SK-N-SH (cell line): ENCODE data around the gene SLITRK5. TPM values are rescaled to one million over a fixed set of nuclear protein-coding genes. Genes with fewer than 3 reads are reported as not detected.

Experiments
- CTCF ChIA-PET: fragments of 300-600, 350-600 bp; formaldehyde crosslinking; extraction: SDS; loops from one replicate; lab custom pipeline; 2021; lab: Yijun Ruan, JAX
- POLR2A ChIA-PET: fragments of 350-600 bp; sonication (Branson Sonifier 250); formaldehyde crosslinking; extraction: SDS; loops from one replicate; lab custom pipeline; 2020; ENCODE audit warnings: antibody characterized with exemption, inconsistent platforms; lab: Yijun Ruan, JAX
- DNase-seq: peaks from one replicate; pipeline ENCODE4 v3.0.0; 2012
- H2AFZ ChIP-seq: fragments of 200-600 bp; sonication (generic); 2 replicates; pipeline ENCODE4 v1.8.1; 2016; ENCODE audit warnings: antibody characterized with exemption, mild to moderate bottlenecking, low read depth
- H3F3A ChIP-seq: fragments of 200-600 bp; sonication (generic); replicated peaks from 2 replicates; pipeline ENCODE3; 2016; ENCODE audit warnings: antibody characterized with exemption, mild to moderate bottlenecking; ENCODE audit not compliant: insufficient read depth
- H3K27ac ChIP-seq, 2 experiments: fragments of 200-500 bp in 1 of 2; fragments of 200-600 bp in 1 of 2; sonication (Bioruptor generic) in 1 of 2; sonication (generic), shearing (Covaris generic) in 1 of 2; 2 replicates each; pipeline versions ENCODE4 v1.5.1 to v1.6.1; 2014 to 2016; ENCODE audit warnings: low read depth in 2 of 2, inconsistent platforms in 1 of 2, low read length in 1 of 2, mild to moderate bottlenecking in 1 of 2, mixed read lengths in 1 of 2
- H3K27me3 ChIP-seq: fragments of 200-600 bp; sonication (generic), shearing (Covaris generic); 2 replicates; pipeline ENCODE4 v1.6.1; 2016; ENCODE audit warnings: mixed run types; ENCODE audit not compliant: insufficient read depth
- H3K36me3 ChIP-seq, 2 experiments: fragments of 200-500 bp in 1 of 2; fragments of 200-600 bp in 1 of 2; sonication (Bioruptor generic) in 1 of 2; sonication (generic) in 1 of 2; replicated peaks in 1 of 2; 2 replicates each; pipeline versions ENCODE3 to v1.5.1; 2014 to 2016; ENCODE audit warnings: low read length in 1 of 2, mild to moderate bottlenecking in 1 of 2; ENCODE audit not compliant: insufficient read depth in 2 of 2, control insufficient read depth in 1 of 2
- H3K4me1 ChIP-seq, 2 experiments: fragments of 200-500 bp in 1 of 2; fragments of 200-600 bp in 1 of 2; sonication (Bioruptor generic) in 1 of 2; sonication (generic), shearing (Covaris generic) in 1 of 2; 2 replicates each; pipeline versions ENCODE4 v1.5.1 to v1.6.1; 2014 to 2016; ENCODE audit warnings: low read depth in 1 of 2, low read length in 1 of 2, mixed run types in 1 of 2; ENCODE audit not compliant: insufficient read depth in 2 of 2, control insufficient read depth in 1 of 2
- H3K4me2 ChIP-seq: fragments of 200-600 bp; sonication (generic), shearing (Covaris generic); 2 replicates; pipeline ENCODE4 v1.6.1; 2017; ENCODE audit warnings: mixed run types
- H3K4me3 ChIP-seq, 2 experiments: fragments of 200-500 bp in 1 of 2; fragments of 200-600 bp in 1 of 2; sonication (Bioruptor generic) in 1 of 2; sonication (generic), shearing (Covaris generic) in 1 of 2; 2 replicates each; pipeline versions ENCODE4 v1.5.1 to v1.8.1; 2014 to 2016; ENCODE audit warnings: low read depth in 2 of 2, inconsistent platforms in 1 of 2, low read length in 1 of 2, mild to moderate bottlenecking in 1 of 2, mixed read lengths in 1 of 2, moderate library complexity in 1 of 2
- H3K79me2 ChIP-seq: fragments of 200-600 bp; sonication (generic); 2 replicates; pipeline ENCODE4 v1.8.1; 2017; ENCODE audit warnings: mild to moderate bottlenecking; ENCODE audit not compliant: insufficient read depth
- H3K9ac ChIP-seq: fragments of 200-600 bp; sonication (generic); 2 replicates; pipeline ENCODE4 v1.6.1; 2017; ENCODE audit warnings: mixed run types
- H3K9me2 ChIP-seq: fragments of 200-600 bp; sonication (generic); 2 replicates; pipeline ENCODE4 v1.6.1; 2017; ENCODE audit warnings: mixed run types
- H3K9me3 ChIP-seq: fragments of 200-600 bp; sonication (generic); 2 replicates; pipeline ENCODE4 v1.6.1; 2017; ENCODE audit warnings: mixed run types, mild to moderate bottlenecking, moderate library complexity
- H4K20me1 ChIP-seq: fragments of 200-600 bp; sonication (generic); 2 replicates; pipeline ENCODE4 v1.6.1; 2017; ENCODE audit warnings: mild to moderate bottlenecking, mixed run types; ENCODE audit not compliant: insufficient read depth
- ELF1 ChIP-seq: IDR thresholded peaks from 2 replicates; pipeline ENCODE4 v1.4.0; 2012
- EZH2phosphoT487 ChIP-seq: fragments of 200-600 bp; sonication (generic); IDR thresholded peaks from 2 replicates; pipeline ENCODE4 v1.6.1; 2017; ENCODE audit warnings: low read depth, mixed run types, mild to moderate bottlenecking, antibody characterized with exemption, moderate library complexity, borderline replicate concordance
- FOSL2 ChIP-seq: IDR thresholded peaks from 2 replicates; pipeline ENCODE4 v1.4.0; 2012; ENCODE audit warnings: low read depth, mild to moderate bottlenecking, moderate library complexity, borderline replicate concordance
- FOXM1 ChIP-seq: IDR thresholded peaks from 2 replicates; pipeline ENCODE4 v1.4.0; 2012; ENCODE audit warnings: low read depth, mild to moderate bottlenecking
- GATA2 ChIP-seq: sonication (generic); formaldehyde crosslinking; IDR thresholded peaks from 2 replicates; pipeline ENCODE4 v1.5.0; 2020; ENCODE audit warnings: mild to moderate bottlenecking, missing genetic modification reagents
- JUND ChIP-seq: IDR thresholded peaks from 2 replicates; pipeline ENCODE4 v1.4.0; 2012
- NFIC ChIP-seq: IDR thresholded peaks from 2 replicates; pipeline ENCODE4 v1.4.0; 2012; ENCODE audit warnings: borderline replicate concordance
- POLR2AphosphoS5 ChIP-seq: IDR thresholded peaks from 2 replicates; pipeline ENCODE4 v1.6.1; 2012; ENCODE audit warnings: low read depth, low read length
- RAD21 ChIP-seq: IDR thresholded peaks from 2 replicates; pipeline ENCODE4 v1.6.1; 2012; ENCODE audit warnings: mild to moderate bottlenecking, low read length
- RFX5 ChIP-seq: IDR thresholded peaks from 2 replicates; pipeline ENCODE4 v1.6.1; 2012; ENCODE audit warnings: mild to moderate bottlenecking, improper control_type of control experiment, low read length
- SIN3A ChIP-seq: IDR thresholded peaks from 2 replicates; pipeline ENCODE4 v1.6.1; 2012; ENCODE audit warnings: low read depth, mild to moderate bottlenecking, low read length, moderate library complexity, borderline replicate concordance
- TAF1 ChIP-seq: IDR thresholded peaks from 2 replicates; pipeline ENCODE4 v1.6.1; 2012; ENCODE audit warnings: low read depth, mild to moderate bottlenecking, low read length, moderate library complexity, borderline replicate concordance
- WGBS: methylation state at CpG from one replicate; pipeline ENCODE4 v1.1.6; 2017; ENCODE audit warnings: low lambda C conversion rate; 5-methylcytosine and 5-hydroxymethylcytosine counted together
- polyA plus RNA-seq, 3 experiments: library from polyadenylated mRNA; depleted of rRNA; stranded (reverse); fragments of >200 nt; gene quantifications; 2 replicates each; pipeline ENCODE4 v1.2.3, GENCODE V29; 2012
- TF ChIP-seq, protein P1 (sequence below): IDR thresholded peaks from 2 replicates; pipeline ENCODE4 v1.6.1; 2012; ENCODE audit warnings: mild to moderate bottlenecking, low read depth, low read length, moderate library complexity
- TF ChIP-seq, protein P2 (sequence below): IDR thresholded peaks from 2 replicates; pipeline ENCODE4 v1.4.0; 2012; ENCODE audit warnings: low read depth, borderline replicate concordance
- TF ChIP-seq, protein P3 (sequence below): IDR thresholded peaks from 2 replicates; pipeline ENCODE4; 2012
- TF ChIP-seq, protein P4 (sequence below): fragments of 200-600 bp; sonication (generic); IDR thresholded peaks from 2 replicates; pipeline ENCODE4 v1.6.1; 2017; ENCODE audit warnings: antibody characterized with exemption, mild to moderate bottlenecking, moderate library complexity
- TF ChIP-seq, protein P5 (sequence below): fragments of 150-350 bp; IDR thresholded peaks from 2 replicates; pipeline ENCODE4 v1.6.1; 2016; ENCODE audit warnings: mild to moderate bottlenecking, low read depth, low read length

The SLITRK5 gene
- polyA plus RNA-seq, 1 of the 3 experiments (the other 2 are of a cell fraction), result not detected

DNA sequence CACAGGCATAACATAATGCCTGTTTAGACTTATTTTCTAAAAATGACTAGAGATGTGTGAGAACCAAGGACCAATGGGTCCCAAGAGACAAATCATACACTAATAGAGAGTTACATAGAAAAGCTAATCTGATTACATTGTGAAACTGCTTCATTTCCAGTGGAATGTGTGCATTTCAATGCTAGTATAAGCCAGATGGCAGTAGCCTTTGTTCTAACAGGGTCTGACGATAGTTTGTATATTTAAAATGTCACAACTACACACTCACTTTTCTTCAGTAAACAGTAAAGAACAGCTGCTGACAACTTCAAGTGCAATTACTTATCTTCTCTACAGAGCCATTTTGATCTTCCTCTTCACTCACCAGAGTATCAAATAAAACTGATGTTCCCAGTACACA is 4.3 kb upstream of the SLITRK5 start:
- H3K9ac ChIP-seq, result no peak overlapping the region
- no peaks in the 10 kb centered on the region for H3K9me3 ChIP-seq
- no peaks in the 10 kb centered on the region for H3K9me2 ChIP-seq
- no peak overlapping the region for H3K4me2 ChIP-seq
- H3K27me3 ChIP-seq, result no peaks in the 10 kb centered on the region
- H4K20me1 ChIP-seq, result no peaks in the 10 kb centered on the region
- DNase-seq, result no peak
- H3K4me1 ChIP-seq, result peaks cover 0 to 5% of the 10 kb centered on the region in 2 experiments; a peak in 1 of 4 replicates
- no peaks in the 10 kb centered on the region for H3K36me3 ChIP-seq
- H3K4me3 ChIP-seq, result no peak overlapping the region
- H2AFZ ChIP-seq, result no peak overlapping the region
- CTCF ChIA-PET, result no interaction called here
- no peak for TF ChIP-seq RFX5
- TF ChIP-seq NFIC, result no peak
- TF ChIP-seq EZH2phosphoT487, result no peak
- TF ChIP-seq RAD21, result no peak
- TF ChIP-seq, protein P1, sequence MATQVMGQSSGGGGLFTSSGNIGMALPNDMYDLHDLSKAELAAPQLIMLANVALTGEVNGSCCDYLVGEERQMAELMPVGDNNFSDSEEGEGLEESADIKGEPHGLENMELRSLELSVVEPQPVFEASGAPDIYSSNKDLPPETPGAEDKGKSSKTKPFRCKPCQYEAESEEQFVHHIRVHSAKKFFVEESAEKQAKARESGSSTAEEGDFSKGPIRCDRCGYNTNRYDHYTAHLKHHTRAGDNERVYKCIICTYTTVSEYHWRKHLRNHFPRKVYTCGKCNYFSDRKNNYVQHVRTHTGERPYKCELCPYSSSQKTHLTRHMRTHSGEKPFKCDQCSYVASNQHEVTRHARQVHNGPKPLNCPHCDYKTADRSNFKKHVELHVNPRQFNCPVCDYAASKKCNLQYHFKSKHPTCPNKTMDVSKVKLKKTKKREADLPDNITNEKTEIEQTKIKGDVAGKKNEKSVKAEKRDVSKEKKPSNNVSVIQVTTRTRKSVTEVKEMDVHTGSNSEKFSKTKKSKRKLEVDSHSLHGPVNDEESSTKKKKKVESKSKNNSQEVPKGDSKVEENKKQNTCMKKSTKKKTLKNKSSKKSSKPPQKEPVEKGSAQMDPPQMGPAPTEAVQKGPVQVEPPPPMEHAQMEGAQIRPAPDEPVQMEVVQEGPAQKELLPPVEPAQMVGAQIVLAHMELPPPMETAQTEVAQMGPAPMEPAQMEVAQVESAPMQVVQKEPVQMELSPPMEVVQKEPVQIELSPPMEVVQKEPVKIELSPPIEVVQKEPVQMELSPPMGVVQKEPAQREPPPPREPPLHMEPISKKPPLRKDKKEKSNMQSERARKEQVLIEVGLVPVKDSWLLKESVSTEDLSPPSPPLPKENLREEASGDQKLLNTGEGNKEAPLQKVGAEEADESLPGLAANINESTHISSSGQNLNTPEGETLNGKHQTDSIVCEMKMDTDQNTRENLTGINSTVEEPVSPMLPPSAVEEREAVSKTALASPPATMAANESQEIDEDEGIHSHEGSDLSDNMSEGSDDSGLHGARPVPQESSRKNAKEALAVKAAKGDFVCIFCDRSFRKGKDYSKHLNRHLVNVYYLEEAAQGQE, result no peak
- TF ChIP-seq POLR2AphosphoS5, result no peak
- TF ChIP-seq, protein P2, sequence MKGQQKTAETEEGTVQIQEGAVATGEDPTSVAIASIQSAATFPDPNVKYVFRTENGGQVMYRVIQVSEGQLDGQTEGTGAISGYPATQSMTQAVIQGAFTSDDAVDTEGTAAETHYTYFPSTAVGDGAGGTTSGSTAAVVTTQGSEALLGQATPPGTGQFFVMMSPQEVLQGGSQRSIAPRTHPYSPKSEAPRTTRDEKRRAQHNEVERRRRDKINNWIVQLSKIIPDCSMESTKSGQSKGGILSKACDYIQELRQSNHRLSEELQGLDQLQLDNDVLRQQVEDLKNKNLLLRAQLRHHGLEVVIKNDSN, result no peak
- no peak for TF ChIP-seq FOXM1
- TF ChIP-seq, protein P3, sequence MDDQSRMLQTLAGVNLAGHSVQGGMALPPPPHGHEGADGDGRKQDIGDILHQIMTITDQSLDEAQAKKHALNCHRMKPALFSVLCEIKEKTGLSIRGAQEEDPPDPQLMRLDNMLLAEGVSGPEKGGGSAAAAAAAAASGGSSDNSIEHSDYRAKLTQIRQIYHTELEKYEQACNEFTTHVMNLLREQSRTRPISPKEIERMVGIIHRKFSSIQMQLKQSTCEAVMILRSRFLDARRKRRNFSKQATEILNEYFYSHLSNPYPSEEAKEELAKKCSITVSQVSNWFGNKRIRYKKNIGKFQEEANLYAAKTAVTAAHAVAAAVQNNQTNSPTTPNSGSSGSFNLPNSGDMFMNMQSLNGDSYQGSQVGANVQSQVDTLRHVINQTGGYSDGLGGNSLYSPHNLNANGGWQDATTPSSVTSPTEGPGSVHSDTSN, result no peak
- no peak for TF ChIP-seq TAF1
- TF ChIP-seq, protein P4, sequence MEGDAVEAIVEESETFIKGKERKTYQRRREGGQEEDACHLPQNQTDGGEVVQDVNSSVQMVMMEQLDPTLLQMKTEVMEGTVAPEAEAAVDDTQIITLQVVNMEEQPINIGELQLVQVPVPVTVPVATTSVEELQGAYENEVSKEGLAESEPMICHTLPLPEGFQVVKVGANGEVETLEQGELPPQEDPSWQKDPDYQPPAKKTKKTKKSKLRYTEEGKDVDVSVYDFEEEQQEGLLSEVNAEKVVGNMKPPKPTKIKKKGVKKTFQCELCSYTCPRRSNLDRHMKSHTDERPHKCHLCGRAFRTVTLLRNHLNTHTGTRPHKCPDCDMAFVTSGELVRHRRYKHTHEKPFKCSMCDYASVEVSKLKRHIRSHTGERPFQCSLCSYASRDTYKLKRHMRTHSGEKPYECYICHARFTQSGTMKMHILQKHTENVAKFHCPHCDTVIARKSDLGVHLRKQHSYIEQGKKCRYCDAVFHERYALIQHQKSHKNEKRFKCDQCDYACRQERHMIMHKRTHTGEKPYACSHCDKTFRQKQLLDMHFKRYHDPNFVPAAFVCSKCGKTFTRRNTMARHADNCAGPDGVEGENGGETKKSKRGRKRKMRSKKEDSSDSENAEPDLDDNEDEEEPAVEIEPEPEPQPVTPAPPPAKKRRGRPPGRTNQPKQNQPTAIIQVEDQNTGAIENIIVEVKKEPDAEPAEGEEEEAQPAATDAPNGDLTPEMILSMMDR, result no peak
- no peak for TF ChIP-seq GATA2 (CRISPR knock-in tag)
- TF ChIP-seq FOSL2, result no peak
- TF ChIP-seq, protein P5, sequence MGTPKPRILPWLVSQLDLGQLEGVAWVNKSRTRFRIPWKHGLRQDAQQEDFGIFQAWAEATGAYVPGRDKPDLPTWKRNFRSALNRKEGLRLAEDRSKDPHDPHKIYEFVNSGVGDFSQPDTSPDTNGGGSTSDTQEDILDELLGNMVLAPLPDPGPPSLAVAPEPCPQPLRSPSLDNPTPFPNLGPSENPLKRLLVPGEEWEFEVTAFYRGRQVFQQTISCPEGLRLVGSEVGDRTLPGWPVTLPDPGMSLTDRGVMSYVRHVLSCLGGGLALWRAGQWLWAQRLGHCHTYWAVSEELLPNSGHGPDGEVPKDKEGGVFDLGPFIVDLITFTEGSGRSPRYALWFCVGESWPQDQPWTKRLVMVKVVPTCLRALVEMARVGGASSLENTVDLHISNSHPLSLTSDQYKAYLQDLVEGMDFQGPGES, result no peak
- TF ChIP-seq ELF1, result no peak
- TF ChIP-seq SIN3A, result no peak
- no peak for TF ChIP-seq JUND
- no peaks in the 10 kb centered on the region for H3F3A ChIP-seq
- POLR2A ChIA-PET, result no interaction called here
- no peaks in the 10 kb centered on the region for H3K79me2 ChIP-seq
- WGBS, result 0% methylated on average over 1 of the region's 1 CpG
- no peak overlapping the region for H3K27ac ChIP-seq
